HEK293 (cell line): Measurements from ENCODE around the gene KIF20A.

Experiments used
- CTCF ChIP-seq: fragments of 450-650 bp; formaldehyde crosslinking; IDR thresholded peaks from 2 replicates; pipeline ENCODE4 v1.5.1; 2016; ENCODE audit warnings: missing biosample characterization, missing genetic modification characterization
- TSHZ1 ChIP-seq: fragments of 450-650 bp; formaldehyde crosslinking; IDR thresholded peaks from 2 replicates; pipeline ENCODE4 v1.5.1; 2016; ENCODE audit warnings: missing biosample characterization, missing genetic modification characterization, borderline replicate concordance
- ZIC2 ChIP-seq: fragments of 450-650 bp; formaldehyde crosslinking; IDR thresholded peaks from 2 replicates; pipeline ENCODE4 v1.5.1; 2016; ENCODE audit warnings: missing biosample characterization, missing genetic modification characterization
- ZNF549 ChIP-seq: fragments of 450-650 bp; IDR thresholded peaks from 2 replicates; pipeline ENCODE4 v1.5.1; 2018; ENCODE audit warnings: missing biosample characterization, missing genetic modification characterization, mild to moderate bottlenecking, inconsistent platforms, moderate library complexity
- ZSCAN16 ChIP-seq: fragments of 450-650 bp; formaldehyde crosslinking; IDR thresholded peaks from 2 replicates; pipeline ENCODE4 v1.5.1; 2016; ENCODE audit warnings: missing biosample characterization, missing genetic modification characterization

DNA sequence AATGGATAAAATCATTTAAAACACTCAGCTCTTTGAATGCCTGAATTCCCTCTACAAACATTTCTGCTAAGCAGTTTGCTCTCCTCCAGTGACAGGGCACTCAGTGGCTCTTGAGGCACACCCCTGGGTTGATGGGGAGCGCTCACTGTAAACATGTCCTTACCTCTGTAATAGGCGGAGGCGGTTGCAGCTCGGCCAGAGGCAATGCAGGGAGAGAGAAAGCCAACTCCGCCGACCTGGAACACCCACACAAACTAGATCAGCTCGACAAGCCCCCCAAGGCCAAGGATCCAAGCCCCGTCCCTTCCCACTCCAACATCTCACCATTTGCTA is 33.9 kb downstream of the KIF20A start:
- TF ChIP-seq CTCF (no peak), ZSCAN16 (tag by site-specific recombination) (no peak), TSHZ1 (no peak), ZIC2 (tag by site-specific recombination) (no peak), ZNF549 (no peak)
